Upper lobe of left lung (tissue), 4 donors: Measurements from ENCODE around the gene TNF.

Experiments used
- CTCF ChIP-seq, 6 experiments: fragments of 450-650 bp in 4 of 6; fragments of 200-600 bp in 2 of 6; sonication (generic) in 2 of 6; IDR thresholded peaks; one replicate each; pipeline ENCODE4 v1.5.1; 2016 to 2019; ENCODE audit warnings: antibody characterized with exemption in 6 of 6
- EP300 ChIP-seq, 4 donors: sonication (generic); formaldehyde crosslinking; IDR thresholded peaks; one replicate each; pipeline ENCODE4 v1.5.1; 2017; ENCODE audit warnings: antibody characterized with exemption in 4 of 4, control low read depth in 2 of 4
- POLR2AphosphoS5 ChIP-seq, 2 donors: sonication (generic); formaldehyde crosslinking; IDR thresholded peaks; one replicate each; pipeline ENCODE4 v1.5.1; 2017; ENCODE audit warnings: antibody characterized with exemption in 2 of 2

DNA sequence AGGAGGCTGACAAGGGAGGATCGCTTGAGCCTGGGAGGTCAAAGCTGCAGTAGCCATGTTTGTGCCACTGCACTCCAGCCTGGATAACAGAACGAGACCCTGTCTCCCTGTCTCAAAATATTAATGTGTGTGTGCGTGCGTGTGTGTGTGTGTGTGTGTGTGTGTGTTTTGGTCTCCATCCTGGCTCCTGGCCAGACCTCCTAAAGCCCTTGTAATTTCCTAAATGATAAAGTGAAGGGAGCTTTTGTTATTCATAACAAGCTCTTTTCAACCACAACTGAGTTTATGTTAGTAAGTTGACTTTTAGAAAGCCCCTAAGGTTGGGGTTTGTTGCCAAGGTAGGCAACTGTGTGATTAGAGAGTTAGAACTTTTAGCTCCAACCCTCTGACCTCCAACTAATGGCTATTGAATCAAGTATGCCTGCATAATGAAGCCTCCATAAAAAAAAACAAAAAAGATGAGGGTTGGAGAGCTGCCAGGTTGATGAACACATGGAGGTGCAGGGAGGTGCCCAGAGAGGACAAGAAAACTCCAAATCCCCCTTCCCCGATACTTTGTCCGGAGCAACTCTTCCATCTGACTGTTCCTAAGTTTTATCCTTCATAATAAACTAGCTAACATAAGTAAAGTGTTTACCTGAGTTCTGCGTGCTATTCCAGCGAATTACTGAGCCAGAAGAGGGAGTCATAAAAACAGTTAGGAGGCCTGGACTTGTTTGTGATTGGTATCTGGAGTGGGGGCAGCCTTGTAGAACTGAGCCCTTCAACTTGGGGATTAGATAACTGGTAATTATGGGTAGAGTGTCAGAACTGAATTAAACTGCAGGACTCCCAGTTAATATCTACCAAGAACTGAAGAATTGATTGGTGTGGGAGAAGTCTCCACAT, 34.4 kb downstream of the TNF start:
- TF ChIP-seq CTCF (IDR thresholded peaks at IDR 0.05), result no peak
- no peak for TF ChIP-seq POLR2AphosphoS5 (IDR thresholded peaks at IDR 0.05)
- no peak for TF ChIP-seq EP300 (IDR thresholded peaks at IDR 0.05)
